ENCODE measurements around the gene PLEKHM2.

DNA sequence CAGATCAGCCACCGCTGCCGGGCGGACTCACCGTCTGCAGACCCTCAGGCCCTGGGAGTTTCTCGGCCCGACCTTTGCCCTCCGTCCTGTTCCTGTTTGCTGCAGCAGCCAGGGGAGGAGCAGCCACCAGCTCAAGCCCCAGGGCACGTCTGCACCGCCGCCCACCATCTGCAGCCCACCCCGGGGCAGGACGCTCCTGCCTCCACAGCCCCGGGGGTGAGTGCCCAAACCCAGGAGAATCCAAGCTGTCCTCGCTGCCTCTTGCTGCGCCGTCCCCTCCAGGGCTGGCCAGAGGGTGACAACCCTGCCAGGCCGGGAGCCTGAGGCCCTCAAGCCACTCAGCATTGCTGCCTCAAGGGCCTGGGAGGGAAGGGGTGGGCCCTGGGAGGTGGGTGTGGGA, 50.8 kb downstream of the PLEKHM2 start:
- TF ChIP-seq POLR2AphosphoS5 (IDR thresholded peaks at IDR 0.05) (no peak), EP300 (IDR thresholded peaks at IDR 0.05) (no peak)
- TF ChIP-seq, protein P1, sequence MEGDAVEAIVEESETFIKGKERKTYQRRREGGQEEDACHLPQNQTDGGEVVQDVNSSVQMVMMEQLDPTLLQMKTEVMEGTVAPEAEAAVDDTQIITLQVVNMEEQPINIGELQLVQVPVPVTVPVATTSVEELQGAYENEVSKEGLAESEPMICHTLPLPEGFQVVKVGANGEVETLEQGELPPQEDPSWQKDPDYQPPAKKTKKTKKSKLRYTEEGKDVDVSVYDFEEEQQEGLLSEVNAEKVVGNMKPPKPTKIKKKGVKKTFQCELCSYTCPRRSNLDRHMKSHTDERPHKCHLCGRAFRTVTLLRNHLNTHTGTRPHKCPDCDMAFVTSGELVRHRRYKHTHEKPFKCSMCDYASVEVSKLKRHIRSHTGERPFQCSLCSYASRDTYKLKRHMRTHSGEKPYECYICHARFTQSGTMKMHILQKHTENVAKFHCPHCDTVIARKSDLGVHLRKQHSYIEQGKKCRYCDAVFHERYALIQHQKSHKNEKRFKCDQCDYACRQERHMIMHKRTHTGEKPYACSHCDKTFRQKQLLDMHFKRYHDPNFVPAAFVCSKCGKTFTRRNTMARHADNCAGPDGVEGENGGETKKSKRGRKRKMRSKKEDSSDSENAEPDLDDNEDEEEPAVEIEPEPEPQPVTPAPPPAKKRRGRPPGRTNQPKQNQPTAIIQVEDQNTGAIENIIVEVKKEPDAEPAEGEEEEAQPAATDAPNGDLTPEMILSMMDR (IDR thresholded peaks at IDR 0.05) = no peak

Data from suprapubic skin (tissue), 4 donors.